Measurements from ENCODE around the gene PET100. TPM values are rescaled to one million over a fixed set of nuclear protein-coding genes. Genes with fewer than 3 reads are reported as not detected.

PET100 gene
- total RNA-seq, 2 donors from 2014 or later, result 1.3 to 32.0 TPM

GRCh38 chr19:7674010-7675005 is 44.7 kb downstream of the PET100 start:
- peak; percentile 69 for ATAC-seq
- H3K9me3 ChIP-seq, result no peaks in the 10 kb centered on the region
- WGBS, 2 donors, result 39 to 64% methylated on average over 20 to 21 of the region's 21 CpGs
- H3K4me3 ChIP-seq, result no peak overlapping the region
- TF ChIP-seq CTCF (IDR thresholded peaks at IDR 0.05) (no peak), POLR2A (IDR thresholded peaks at IDR 0.05) (no peak)
- H3K27ac ChIP-seq, result no peak overlapping the region
- no peaks in the 10 kb centered on the region for H3K36me3 ChIP-seq (replicated peaks in 1 of 2; ENCODE audit: insufficient read depth in 1 of 2, low read depth in 2 of 2)
- no peaks in the 10 kb centered on the region for H3K27me3 ChIP-seq
- peak; percentile 39 to 73 (median 52) for DNase-seq
- no peaks in the 10 kb centered on the region for H3K4me1 ChIP-seq
- intact Hi-C loops (cut with DNase I), result loop anchor here (5.0 kb wide), 1 partner anchor 107 kb away; no protein-coding TSS in a partner anchor

- Histone ChIP-seq H3K9me3 (no peaks in the 10 kb centered on the region), H3K36me3 (replicated peaks in 1 of 2; ENCODE audit: insufficient read depth in 1 of 2, low read depth in 2 of 2) (no peaks in the 10 kb centered on the region), H3K27ac (peak overlapping the region in 1 of 4 donors; percentile 9), H3K4me1 (peaks cover 6% of the 10 kb centered on the region), H3K27me3 (no peaks in the 10 kb centered on the region), H3K4me3 (no peak overlapping the region)
- TF ChIP-seq CTCF (IDR thresholded peaks at IDR 0.05) (no peak), POLR2A (IDR thresholded peaks at IDR 0.05) (no peak)
- intact Hi-C loops (cut with DNase I), result loop anchor here (5.0 kb wide), 1 partner anchor 109 kb away; no protein-coding TSS in a partner anchor
- DNase-seq (peak in 1 of 4 donors; percentile 40), ATAC-seq (no peak)
- 27 to 28% methylated on average over 6 to 7 of the region's 7 CpGs for WGBS, 2 donors
These were observed 46.8 kb downstream of the PET100 start for GRCh38 chr19:7676376-7676775.

GRCh38 chr19:7676854-7677253 is 47.3 kb downstream of the PET100 start, which contains the start of gene MCEMP1:
MCEMP1 (plus strand) TSS chr19:7677090; CDS start chr19:7677121, 31 bp downstream.
- Histone ChIP-seq H3K27me3 (no peaks in the 10 kb centered on the region), H3K4me3 (no peak within 1 kb of the TSS), H3K27ac (peak within 1 kb of the TSS in 1 of 4 donors; percentile 9), H3K36me3 (replicated peaks in 1 of 2; ENCODE audit: insufficient read depth in 1 of 2, low read depth in 2 of 2) (no peaks in the 10 kb centered on the region), H3K9me3 (no peaks in the 10 kb centered on the region), H3K4me1 (peaks cover 11% of the 10 kb centered on the region)
- DNase-seq (peak in 1 of 4 donors; percentile 31), ATAC-seq (no peak)
- no peak for TF ChIP-seq CTCF (IDR thresholded peaks at IDR 0.05)
- no peak for TF ChIP-seq POLR2A (IDR thresholded peaks at IDR 0.05)
- intact Hi-C loops (cut with DNase I), result loop anchor here (5.0 kb wide), 1 partner anchor 110 kb away; no protein-coding TSS in a partner anchor
- 32% methylated on average over 7 to 10 of the region's 10 CpGs for WGBS, 2 donors

- H3K4me3 ChIP-seq, result no peak overlapping the region
- H3K9me3 ChIP-seq, result no peaks in the 10 kb centered on the region
- WGBS, 2 donors, result 38 to 42% methylated on average over 11 to 12 of the region's 12 CpGs
- no peaks in the 10 kb centered on the region for H3K27me3 ChIP-seq
- TF ChIP-seq CTCF (IDR thresholded peaks at IDR 0.05), result no peak
- no peak for TF ChIP-seq POLR2A (IDR thresholded peaks at IDR 0.05)
- no peak overlapping the region for H3K27ac ChIP-seq
- no peak for DNase-seq
- no peak for ATAC-seq
- intact Hi-C loops (cut with DNase I), result loop anchor here (5.0 kb wide), 1 partner anchor 110 kb away; no protein-coding TSS in a partner anchor
- peaks cover 0 to 2% of the 10 kb centered on the region in 2 donors for H3K36me3 ChIP-seq (replicated peaks in 1 of 2; ENCODE audit: insufficient read depth in 1 of 2, low read depth in 2 of 2)
- peaks cover 18% of the 10 kb centered on the region for H3K4me1 ChIP-seq
These were observed 48.2 kb downstream of the PET100 start for GRCh38 chr19:7677669-7678311.

Measured in body of pancreas (tissue), 4 donors.